Right lobe of liver (tissue), 6 donors: Measurements from ENCODE around the gene NHSL2. TPM values are rescaled to one million over a fixed set of nuclear protein-coding genes. Genes with fewer than 3 reads are reported as not detected.

Source experiments
- ATAC-seq, 4 donors: fragments of 200-7000 bp; cut with Tn5 transposase; one replicate each; pipeline ENCODE4 v1.9.1; 2020; ENCODE audit warnings: mild to moderate bottlenecking in 4 of 4, moderate library complexity in 4 of 4
- DNase-seq, 3 donors: peaks; one replicate each; pipeline ENCODE4 v3.0.0-alpha.2; 2020
- H3K27ac ChIP-seq, 3 donors: fragments of 200-600 bp; one replicate each; pipeline ENCODE4 v1.8.0; 2022
- H3K27me3 ChIP-seq, 2 donors: fragments of 200-600 bp; one replicate each; pipeline ENCODE4 v1.8.0; 2022
- H3K36me3 ChIP-seq, 4 donors: fragments of 200-600 bp; sonication (generic) in 1 of 4; one replicate each; pipeline versions ENCODE4 v1.5.1 to v1.8.0; 2017 to 2022; ENCODE audit warnings: control low read depth in 1 of 4
- H3K4me1 ChIP-seq, 4 donors: fragments of 200-600 bp; sonication (generic) in 1 of 4; one replicate each; pipeline versions ENCODE4 v1.5.1 to v1.8.0; 2017 to 2022; ENCODE audit warnings: control low read depth in 1 of 4
- H3K4me3 ChIP-seq, 3 donors: fragments of 200-600 bp; one replicate each; pipeline ENCODE4 v1.8.0; 2022
- H3K9me3 ChIP-seq, 4 donors: fragments of 200-600 bp; sonication (generic) in 1 of 4; one replicate each; pipeline versions ENCODE4 v1.5.1 to v1.8.0; 2017 to 2022; ENCODE audit warnings: control low read depth in 1 of 4
- CTCF ChIP-seq, 4 donors: fragments of 200-600 bp in 3 of 4; fragments of 450-650 bp in 1 of 4; IDR thresholded peaks; one replicate each; pipeline versions ENCODE4 v1.5.1 to v1.8.0; 2016 to 2022; ENCODE audit warnings: antibody characterized with exemption in 4 of 4, mild to moderate bottlenecking in 2 of 4
- POLR2A ChIP-seq: fragments of 450-650 bp; IDR thresholded peaks from one replicate; pipeline ENCODE4 v1.6.1; 2017; ENCODE audit warnings: antibody characterized with exemption, mild to moderate bottlenecking
- WGBS: methylation state at CpG from one replicate; pipeline ENCODE4 v1.1.6; 2018; ENCODE audit warnings: low coverage, low lambda C conversion rate; ENCODE audit not compliant: insufficient coverage; ENCODE audit errors: missing lambda C conversion rate; 5-methylcytosine and 5-hydroxymethylcytosine counted together
- intact Hi-C, 2 donors: fragments of 100-400 bp; cut with DNase I; formaldehyde crosslinking; loops; one replicate each; pipeline versions ENCODE4 v1.11.2 to v1.14.1; 2022
- total RNA-seq, 6 experiments: library from RNA; depleted of rRNA in 2 of 6; stranded (reverse); fragments of >200 nt in 2 of 6; fragmentation: NEBNext Ultra II Directional in 3 of 6; extraction: Animal tissue kit (Norgen Biotek cat#: 25700) in 3 of 6; gene quantifications; one replicate each; pipeline versions ENCODE4 v1.1.0 to v1.2.4, GENCODE V29; 2016 to 2023
- donor health status: DM: no; HTN: yes; CAD: no.
- donor health status: DM: no; HTN: no; CAD: no.
- donor health status: DM: no; HTN: no; CAD: no.
- donor health status: DM: no; HTN: yes; CAD: no.
- donor health status: DM: no; HTN: yes; CAD: no.

NHSL2 gene
- total RNA-seq, 6 experiments from 2014 or later, result 0.81 to 2.1 (median 1.3) TPM

DNA sequence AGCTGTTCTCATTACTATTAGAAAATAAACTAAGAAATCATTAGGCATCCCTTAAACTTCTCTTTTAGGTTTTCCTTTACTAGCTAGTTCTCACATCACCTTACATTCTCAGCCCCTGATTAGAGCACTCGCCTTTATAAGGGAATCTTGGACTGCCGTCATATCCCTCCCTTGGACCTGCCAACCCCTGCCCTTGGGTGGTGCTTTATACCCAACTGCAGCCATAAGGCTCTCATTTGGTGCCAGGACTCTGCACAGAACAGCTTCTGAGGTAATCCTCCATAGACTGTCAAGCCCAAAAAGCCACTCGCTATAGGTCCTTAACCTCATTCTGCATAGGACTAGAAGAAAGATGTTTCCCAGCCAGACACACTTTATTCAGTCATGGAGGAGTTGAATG, 67.5 kb downstream of the NHSL2 start:
- Histone ChIP-seq H3K36me3 (no peaks in the 10 kb centered on the region), H3K4me1 (no peaks in the 10 kb centered on the region), H3K9me3 (no peaks in the 10 kb centered on the region), H3K27me3 (no peaks in the 10 kb centered on the region), H3K27ac (no peak overlapping the region), H3K4me3 (no peak overlapping the region)
- TF ChIP-seq CTCF (IDR thresholded peaks at IDR 0.05) (no peak), POLR2A (no peak)
- no peak for ATAC-seq
- intact Hi-C loops, result no loop called here
- WGBS, result 49% methylated on average over 2 of the region's 3 CpGs
- no peak for DNase-seq

DNA sequence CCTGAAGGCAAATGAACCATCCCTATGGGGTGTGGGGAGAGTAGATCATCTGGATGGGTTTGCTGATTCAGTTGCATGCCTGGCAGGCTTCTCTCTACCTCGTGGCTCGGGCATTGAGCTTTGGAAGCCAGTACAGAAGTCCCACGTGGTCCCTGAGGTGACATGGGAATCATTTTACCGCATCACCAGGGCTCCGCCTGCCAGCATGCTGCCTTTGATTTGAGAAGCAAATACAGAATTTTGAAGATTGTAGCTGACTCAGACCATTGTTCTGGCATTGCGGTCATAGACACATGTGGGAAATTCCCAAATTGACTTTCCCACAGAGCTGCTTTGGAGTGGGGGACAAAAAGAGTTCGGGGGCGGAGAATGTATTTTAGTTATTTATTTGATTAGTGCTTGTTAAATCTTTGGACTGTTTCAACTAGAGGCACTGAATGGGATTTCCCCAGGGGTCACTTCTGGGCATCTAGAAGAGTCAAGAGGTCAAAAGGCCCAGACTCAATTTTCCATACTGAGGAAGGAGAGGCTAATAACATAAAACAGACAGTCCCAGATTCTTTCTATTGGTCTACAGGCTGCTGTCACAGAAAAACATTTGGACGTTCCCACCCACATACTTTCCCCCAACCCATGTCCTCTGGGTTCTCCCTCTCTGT, 79.3 kb downstream of the NHSL2 start:
- Histone ChIP-seq H3K36me3 (no peaks in the 10 kb centered on the region), H3K4me1 (no peaks in the 10 kb centered on the region), H3K4me3 (no peak overlapping the region), H3K27ac (no peak overlapping the region), H3K27me3 (no peaks in the 10 kb centered on the region), H3K9me3 (no peaks in the 10 kb centered on the region)
- WGBS, result 18% methylated on average over 9 of the region's 9 CpGs
- peak in 1 of 3 donors; percentile 49 for DNase-seq
- TF ChIP-seq CTCF (IDR thresholded peaks at IDR 0.05) (no peak), POLR2A (no peak)
- peak in 1 of 4 donors; percentile 81 for ATAC-seq
- intact Hi-C loops, result loop anchor here (10.0 kb wide), 2 partner anchors 135 to 145 kb away; partner anchors contain the start of gene RTL5 (in 1 of the 2)

- WGBS, result 73% methylated on average over 2 of the region's 2 CpGs
These were observed 79.9 kb downstream of the NHSL2 start for GRCh38 chrX:71990518-71990917.

DNA sequence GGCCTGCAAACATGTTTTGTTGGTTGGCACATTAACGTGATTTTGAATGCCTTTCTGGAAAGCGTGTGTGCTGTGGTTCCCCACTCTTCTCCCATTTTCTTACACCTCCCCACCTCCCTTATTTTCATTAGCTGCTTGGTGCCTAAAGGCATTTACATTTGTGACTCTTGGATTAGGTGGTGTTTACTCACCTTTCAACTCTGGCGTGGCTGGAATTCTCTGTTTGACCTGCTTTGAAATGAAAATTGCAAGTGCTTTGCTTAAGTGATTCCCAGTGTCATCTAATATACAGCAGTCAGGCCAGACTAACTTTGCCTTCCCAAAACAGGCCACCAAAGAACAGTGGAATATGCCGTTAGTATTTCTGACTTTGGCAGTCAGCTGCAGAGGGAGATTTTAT, 80.5 kb downstream of the NHSL2 start:
- WGBS, result 70% methylated on average over 4 of the region's 4 CpGs
- intact Hi-C loops, result loop anchor here (10.0 kb wide), 2 partner anchors 134 to 144 kb away; partner anchors contain the start of gene RTL5 (in 1 of the 2)
- DNase-seq, result no peak

More at GRCh38 chrX:71990518-71990917, 79.9 kb downstream of the NHSL2 start:
- H3K27me3 ChIP-seq, result no peaks in the 10 kb centered on the region
- no peaks in the 10 kb centered on the region for H3K36me3 ChIP-seq
- ATAC-seq, result no peak
- no peak for DNase-seq
- TF ChIP-seq POLR2A (no peak), CTCF (IDR thresholded peaks at IDR 0.05) (no peak)
- H3K4me3 ChIP-seq, result no peak overlapping the region
- intact Hi-C loops, result loop anchor here (10.0 kb wide), 2 partner anchors 134 to 144 kb away; partner anchors contain the start of gene RTL5 (in 1 of the 2)
- H3K4me1 ChIP-seq, result no peaks in the 10 kb centered on the region
- H3K27ac ChIP-seq, result no peak overlapping the region
- no peaks in the 10 kb centered on the region for H3K9me3 ChIP-seq

More for the DNA sequence above, 80.5 kb downstream of the NHSL2 start:
- TF ChIP-seq CTCF (IDR thresholded peaks at IDR 0.05) (no peak), POLR2A (no peak)
- H3K36me3 ChIP-seq, result no peaks in the 10 kb centered on the region
- H3K9me3 ChIP-seq, result no peaks in the 10 kb centered on the region
- H3K27me3 ChIP-seq, result no peaks in the 10 kb centered on the region
- H3K27ac ChIP-seq, result no peak overlapping the region
- no peak overlapping the region for H3K4me3 ChIP-seq
- no peaks in the 10 kb centered on the region for H3K4me1 ChIP-seq
- ATAC-seq, result no peak
